ENCODE measurements around the gene CARHSP1.
A peak's percentile ranks its signal among the peaks of the same experiment; 100 is the strongest.

Gene CARHSP1

DNA sequence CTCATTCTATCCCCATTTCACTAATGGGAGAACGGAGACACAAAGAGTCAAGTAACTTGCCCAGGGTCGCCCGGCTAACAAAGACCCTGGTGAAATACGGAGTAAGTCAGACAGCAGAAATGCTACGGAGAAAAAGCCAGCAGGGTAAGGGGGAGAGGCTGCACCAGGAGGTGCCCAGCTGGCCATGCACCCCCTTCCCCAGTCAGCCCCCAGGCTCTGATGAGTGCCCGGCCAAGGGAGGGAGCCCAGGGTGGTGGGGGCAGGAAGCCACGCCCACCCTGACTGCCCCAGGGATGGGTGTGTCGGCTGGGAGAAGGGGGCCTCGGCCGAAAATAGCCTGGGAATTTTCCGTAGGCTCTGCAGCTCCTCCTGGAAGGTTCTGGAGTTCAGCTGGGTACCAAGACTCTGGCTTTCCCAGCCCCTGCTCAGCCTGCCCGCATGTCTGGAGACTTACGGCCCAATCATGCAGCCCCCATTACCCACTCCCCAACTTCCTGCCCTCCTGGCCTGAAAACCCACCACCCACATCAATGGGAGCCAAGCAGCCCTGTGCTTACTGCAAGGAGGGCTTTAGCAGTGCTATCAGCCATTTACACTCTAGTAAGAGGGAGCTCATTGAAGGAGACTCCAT is 4.2 kb downstream of the CARHSP1 start:
- DNase-seq (ENCODE audit: low read depth in 1 of 2, low spot score in 1 of 2) = no peak

DNA sequence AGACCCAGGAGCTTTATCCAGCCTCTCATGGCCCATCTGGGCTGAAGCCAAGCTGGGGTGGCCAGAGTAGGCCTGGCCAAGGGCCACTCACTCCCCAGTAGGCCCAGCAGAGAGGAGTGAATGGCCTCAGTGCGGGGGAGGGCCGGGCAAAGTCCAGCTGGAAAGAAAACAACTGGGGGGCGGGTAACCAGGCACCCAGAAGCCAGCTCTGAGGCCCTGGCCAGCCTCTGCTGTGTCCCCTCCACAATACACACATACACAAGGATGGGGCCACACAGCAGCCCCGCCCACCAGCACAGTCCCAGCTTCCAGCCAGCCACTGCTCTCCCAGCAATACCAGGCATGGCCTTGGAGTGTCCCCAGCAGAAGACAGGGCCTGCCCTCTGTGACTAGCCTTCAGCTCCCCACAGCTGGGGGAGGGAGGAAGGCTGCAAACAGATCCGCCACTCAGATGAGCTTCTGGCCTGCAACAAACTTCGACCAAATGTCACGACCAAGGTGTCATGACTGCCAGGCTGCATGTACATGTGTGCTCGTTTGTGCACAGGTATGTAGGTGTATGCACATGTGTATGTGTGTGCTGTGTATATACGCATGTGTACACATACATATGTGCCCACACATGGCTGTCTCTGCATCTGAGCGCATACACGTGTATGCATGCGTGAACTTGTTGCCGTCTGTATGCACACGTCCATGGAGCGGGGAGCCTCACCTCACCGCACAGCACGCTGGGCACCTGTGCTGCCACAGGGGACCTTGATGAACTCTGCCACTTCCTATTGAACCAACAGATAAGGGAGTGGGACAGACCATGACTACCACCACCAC is 5.0 kb downstream of the CARHSP1 start:
- no peak for TF ChIP-seq JUND (IDR thresholded peaks at IDR 0.05; ENCODE audit: low read depth)
- DNase-seq (ENCODE audit: low read depth in 1 of 2, low spot score in 1 of 2) = peak in 1 of 2 experiments; percentile 59
- in situ Hi-C loops (cut with HindIII; ENCODE audit: low pct_unique_long_range_greater_than_20kb, low sequenced_read_pairs) = no loop called here

More for the DNA sequence above, 4.2 kb downstream of the CARHSP1 start:
- no peak for TF ChIP-seq JUND (IDR thresholded peaks at IDR 0.05; ENCODE audit: low read depth)
- in situ Hi-C loops (cut with HindIII; ENCODE audit: low pct_unique_long_range_greater_than_20kb, low sequenced_read_pairs) = no loop called here

DNA sequence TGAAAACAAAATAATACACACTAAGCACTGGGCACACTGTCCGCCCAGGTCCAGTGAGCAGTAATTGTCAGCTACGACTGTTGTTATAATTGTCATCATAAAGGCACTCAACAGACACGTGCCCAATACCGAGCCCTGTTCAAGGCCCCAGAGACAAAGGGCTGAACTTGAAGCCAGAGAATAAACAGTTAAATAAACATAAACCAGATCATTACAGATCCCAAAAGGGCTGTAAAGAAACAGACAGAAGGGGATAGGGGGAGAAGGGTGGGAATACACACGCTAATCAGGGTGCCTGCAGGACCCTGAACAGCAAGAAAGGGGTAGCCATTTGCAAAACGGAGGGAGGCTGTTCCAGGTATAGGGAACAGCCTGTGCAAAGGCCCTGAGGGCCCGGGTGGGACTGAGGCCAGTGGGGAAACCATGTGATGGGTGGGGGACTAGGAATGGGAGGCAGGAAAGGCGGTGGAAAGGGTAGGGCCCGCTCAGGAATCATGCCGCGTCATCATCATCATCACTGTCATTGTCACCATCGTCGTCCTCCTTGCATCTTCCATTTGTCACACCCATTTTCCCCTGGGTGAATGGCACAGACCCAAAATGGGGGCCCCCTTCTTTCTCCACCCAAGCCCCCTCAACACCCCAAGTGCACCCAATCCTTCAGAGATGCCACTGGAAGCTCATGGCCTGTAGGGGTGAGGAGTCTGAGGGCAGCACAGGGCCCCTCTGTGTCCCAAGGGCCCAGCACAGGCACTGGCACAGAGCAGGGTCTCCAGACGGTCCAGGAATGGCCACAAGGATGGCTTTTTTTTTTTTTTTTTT is 6.3 kb downstream of the CARHSP1 start:
- DNase-seq (ENCODE audit: low read depth in 1 of 2, low spot score in 1 of 2) = no peak
- TF ChIP-seq JUND (IDR thresholded peaks at IDR 0.05; ENCODE audit: low read depth) = no peak
- in situ Hi-C loops (cut with HindIII; ENCODE audit: low pct_unique_long_range_greater_than_20kb, low sequenced_read_pairs) = no loop called here

DNA sequence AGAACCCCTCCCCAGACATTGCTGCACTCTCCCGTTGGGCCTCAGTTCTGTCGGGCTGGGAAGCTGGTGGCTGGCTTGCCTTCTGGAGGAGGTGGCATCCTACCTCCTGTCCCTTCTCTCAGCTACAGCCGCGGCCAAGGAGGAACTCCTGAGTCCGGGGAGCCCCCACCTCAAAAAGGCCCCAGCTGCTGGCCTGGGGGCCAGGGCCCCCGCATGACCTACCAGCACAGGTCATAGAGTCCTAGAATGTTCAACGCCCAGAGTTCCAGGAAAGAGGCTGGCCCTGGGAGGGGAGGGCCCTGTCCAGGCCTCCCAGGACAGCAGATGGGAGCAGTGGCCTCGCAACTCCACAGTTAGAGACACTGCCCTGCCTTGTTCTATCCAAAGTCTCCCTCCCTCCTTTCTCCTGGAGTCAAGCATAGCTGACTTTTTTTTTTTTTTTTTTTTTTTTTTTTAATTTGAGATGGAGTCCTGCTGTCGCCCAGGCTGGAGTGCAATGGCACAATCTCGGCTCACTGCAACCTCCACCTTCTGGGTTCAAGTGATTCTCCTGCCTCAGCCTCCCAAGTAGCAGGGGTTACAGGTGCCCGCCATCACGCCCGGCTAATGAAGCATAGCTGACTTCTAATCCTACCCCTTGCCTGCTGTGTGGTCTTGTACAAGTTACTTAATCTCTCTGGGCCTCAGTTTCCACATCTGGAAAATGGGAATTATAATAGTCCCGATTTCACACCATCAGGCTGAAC is 7.1 kb downstream of the CARHSP1 start:
- TF ChIP-seq JUND (IDR thresholded peaks at IDR 0.05; ENCODE audit: low read depth) = no peak
- in situ Hi-C loops (cut with HindIII; ENCODE audit: low pct_unique_long_range_greater_than_20kb, low sequenced_read_pairs) = no loop called here
- DNase-seq (ENCODE audit: low read depth in 1 of 2, low spot score in 1 of 2) = no peak

DNA sequence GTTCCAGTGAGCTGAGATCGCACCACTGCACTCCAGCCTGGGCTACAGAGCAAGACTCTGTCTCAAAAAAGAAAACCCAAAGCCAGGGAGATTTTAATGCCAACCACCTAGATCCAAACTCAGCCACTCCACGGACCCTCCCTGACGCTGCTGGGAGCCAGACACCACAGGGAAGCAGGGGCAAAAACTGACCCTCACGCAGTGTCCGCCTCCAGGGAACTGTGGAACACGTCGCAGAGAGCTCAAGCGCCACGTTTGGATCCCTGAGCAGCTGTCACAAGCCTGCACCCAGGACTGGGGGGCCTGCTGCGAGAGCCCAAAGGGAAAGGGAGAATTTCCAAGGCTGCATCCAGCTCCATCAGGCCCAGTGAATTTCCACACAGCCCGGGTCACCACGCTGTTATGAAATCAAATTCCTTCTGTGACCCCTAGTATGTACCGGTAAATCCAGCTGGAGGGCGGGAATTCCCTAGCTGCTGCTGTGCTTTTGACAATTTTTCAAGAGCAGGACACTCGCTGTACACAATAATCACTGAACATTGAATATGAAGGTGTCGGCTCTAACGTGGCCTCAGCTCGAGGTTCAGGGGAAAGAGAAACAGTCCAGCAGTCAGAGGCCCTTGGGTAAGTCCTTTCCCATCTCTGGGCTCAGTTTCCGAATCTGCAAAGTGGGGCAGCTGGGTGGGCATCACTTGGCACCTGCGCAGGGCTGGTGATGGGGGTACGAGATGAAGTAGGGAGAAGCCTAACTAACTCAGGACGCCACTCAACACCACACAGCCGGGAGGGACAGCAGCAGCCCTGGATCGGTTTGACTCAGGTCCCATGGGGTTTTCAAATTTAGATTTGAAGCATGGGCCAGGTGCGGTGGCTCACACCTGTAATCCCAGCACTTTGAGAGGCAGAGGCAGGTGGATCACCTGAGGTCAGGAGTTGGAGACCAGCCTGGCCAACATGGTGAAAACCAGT is 8.6 kb downstream of the CARHSP1 start:
- no peak for TF ChIP-seq JUND (IDR thresholded peaks at IDR 0.05; ENCODE audit: low read depth)
- DNase-seq (ENCODE audit: low read depth in 1 of 2, low spot score in 1 of 2) = peak in 1 of 2 experiments; percentile 77
- in situ Hi-C loops (cut with HindIII; ENCODE audit: low pct_unique_long_range_greater_than_20kb, low sequenced_read_pairs) = no loop called here

DNA sequence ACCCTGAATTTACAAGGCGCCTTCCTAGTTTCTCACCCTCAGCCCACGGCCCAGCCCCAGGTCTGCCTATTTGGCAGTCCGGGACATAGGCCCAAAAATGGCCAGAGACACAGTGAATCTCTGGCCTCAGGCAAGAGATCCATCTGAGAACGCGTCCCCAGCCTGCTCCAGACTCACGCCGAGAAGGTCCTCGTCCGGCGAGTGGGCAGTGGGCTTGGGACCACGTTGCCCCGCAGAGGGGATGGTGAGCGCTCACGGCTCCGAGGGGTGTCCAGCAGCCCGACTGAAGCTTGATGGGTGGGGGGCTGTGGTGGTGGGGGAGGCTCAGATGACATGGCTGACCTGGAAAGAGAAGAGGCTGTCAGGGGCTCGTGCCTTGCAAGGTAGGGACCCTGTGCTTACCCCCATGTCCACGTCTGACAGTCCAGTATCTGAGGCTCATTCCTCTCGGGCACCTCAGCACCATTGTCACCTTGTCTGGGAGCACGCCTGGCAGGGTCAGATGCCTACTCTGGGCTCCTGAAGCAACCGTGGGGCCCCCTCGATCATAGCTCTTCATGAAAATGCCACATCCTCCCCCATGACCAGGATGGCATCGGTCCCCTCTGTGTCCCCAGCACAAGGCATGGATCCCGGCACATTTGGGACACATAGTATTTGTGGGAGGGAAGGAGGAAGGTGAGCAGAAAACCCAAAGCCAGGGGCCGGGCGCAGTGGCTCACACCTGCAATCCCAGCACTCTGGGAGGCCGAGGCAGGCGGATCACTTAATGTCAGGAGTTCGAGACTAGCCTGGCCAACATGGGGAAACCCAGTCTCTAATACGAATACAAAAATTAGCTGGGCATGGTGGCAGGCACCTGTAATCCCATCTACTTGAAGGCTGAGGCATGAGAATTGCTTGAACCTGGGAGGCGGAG is 9.6 kb downstream of the CARHSP1 start:
- TF ChIP-seq JUND (IDR thresholded peaks at IDR 0.05; ENCODE audit: low read depth) = no peak
- no peak for DNase-seq (ENCODE audit: low read depth in 1 of 2, low spot score in 1 of 2)
- in situ Hi-C loops (cut with HindIII; ENCODE audit: low pct_unique_long_range_greater_than_20kb, low sequenced_read_pairs) = no loop called here

DNA sequence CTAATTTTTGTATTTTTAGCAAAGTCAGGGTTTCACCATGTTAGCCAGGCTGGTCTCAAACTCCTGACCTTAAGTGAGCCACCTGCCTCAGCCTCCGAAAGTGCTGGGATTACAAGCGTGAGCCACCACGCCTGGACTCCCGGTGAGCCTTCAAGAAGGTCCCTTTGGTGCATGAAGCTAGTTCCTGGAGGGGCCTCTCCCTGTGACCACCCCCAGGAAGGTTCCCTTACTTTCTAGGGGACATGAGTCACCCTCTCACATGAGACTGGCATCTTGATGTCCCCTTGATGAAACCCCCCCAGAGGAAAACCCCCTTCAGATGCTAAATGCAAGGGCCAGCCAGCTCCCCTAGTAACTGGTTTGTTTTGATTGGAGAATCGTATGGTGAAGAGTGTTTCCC is 12.8 kb downstream of the CARHSP1 start:
- in situ Hi-C loops (cut with HindIII; ENCODE audit: low pct_unique_long_range_greater_than_20kb, low sequenced_read_pairs) = no loop called here
- DNase-seq (ENCODE audit: low read depth in 1 of 2, low spot score in 1 of 2) = no peak
- TF ChIP-seq JUND (IDR thresholded peaks at IDR 0.05; ENCODE audit: low read depth) = no peak

DNA sequence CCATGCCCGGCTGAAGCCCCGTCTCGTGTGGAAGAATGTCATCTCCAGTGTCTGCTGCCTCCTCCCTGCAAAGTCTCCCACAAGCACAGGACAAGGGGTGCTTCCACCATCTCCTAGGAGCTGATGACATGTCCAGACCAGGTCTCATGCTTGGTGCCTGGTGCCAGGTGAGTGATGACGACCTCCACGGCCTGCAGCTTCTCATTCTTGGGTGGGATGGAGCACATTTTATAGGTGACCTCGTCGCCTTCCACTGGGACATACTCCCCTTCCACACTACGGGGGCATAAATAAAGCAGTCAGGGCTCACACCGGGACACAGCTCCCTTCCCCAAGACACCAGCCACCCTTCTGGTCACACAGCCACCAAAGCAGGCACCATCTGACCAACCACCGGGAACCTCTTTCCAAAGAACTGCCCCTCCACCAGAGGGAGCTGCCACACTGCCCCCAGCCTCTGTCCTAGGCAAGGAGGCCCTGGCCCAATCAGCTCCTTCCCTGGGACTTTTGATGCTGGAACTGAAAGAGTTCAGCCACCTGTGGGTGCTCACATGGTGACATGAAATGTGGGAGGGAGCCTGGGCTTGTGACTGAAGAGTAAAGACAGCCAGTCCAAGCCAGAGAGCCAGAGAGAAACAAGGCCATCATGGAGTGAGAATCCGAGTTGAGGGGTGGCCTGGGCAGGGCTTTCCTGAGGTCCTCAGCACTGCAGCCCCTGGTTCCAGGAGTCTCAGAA is 13.6 kb downstream of the CARHSP1 start:
- TF ChIP-seq JUND (IDR thresholded peaks at IDR 0.05; ENCODE audit: low read depth) = no peak
- in situ Hi-C loops (cut with HindIII; ENCODE audit: low pct_unique_long_range_greater_than_20kb, low sequenced_read_pairs) = no loop called here
- DNase-seq (ENCODE audit: low read depth in 1 of 2, low spot score in 1 of 2) = no peak

DNA sequence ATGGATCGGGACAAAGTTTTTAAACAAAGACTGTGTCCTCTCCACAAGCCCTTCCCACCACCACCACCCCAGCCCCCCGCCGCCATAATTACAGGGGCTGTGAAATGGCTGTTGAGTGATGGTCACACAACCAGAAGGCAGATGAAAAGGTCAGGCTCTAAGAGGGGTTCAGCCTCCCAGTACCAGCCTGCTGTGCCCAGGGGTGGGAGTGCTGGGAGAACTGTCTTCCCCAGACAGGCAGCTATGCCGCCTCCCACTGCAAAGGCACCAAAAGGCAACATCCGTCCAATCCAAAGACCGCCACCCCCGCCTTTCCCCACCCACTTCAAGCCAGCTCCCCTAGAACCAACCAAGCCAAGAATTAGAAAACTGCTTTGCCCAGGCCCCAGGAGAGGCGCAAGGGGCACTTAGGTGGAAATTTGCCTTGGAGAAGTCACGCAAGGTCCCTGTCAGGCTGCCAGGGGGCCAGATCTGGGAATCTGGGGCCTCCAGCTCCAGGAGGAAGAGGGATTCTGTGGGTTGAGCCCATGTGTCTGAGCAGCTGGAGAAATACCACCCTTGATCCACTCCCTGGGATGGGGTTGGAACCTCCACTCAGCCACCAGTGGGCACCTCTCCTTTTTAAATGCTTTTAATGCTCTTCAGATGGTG is 14.4 kb downstream of the CARHSP1 start:
- in situ Hi-C loops (cut with HindIII; ENCODE audit: low pct_unique_long_range_greater_than_20kb, low sequenced_read_pairs) = no loop called here

More for the DNA sequence above, 14.4 kb downstream of the CARHSP1 start:
- no peak for DNase-seq (ENCODE audit: low read depth in 1 of 2, low spot score in 1 of 2)
- no peak for TF ChIP-seq JUND (IDR thresholded peaks at IDR 0.05; ENCODE audit: low read depth)

All from T47D (cell line).